RWPE2 (cell line): ENCODE measurements around the gene UROC1.
A peak's percentile ranks its signal among the peaks of the same experiment; 100 is the strongest.

Experiments used
- ATAC-seq: fragments of 200-7000 bp; cut with Tn5 transposase; 3 replicates; pipeline ENCODE4 v1.9.1; 2021; ENCODE audit warnings: low read depth
- DNase-seq: peaks from one replicate; pipeline ENCODE4 v3.0.0-alpha.2; 2020; ENCODE audit warnings: low spot score
- H3K27ac ChIP-seq: fragments of 450-650 bp; 2 replicates; pipeline ENCODE4 v1.5.1; 2017; ENCODE audit warnings: mild to moderate bottlenecking; ENCODE audit not compliant: poor library complexity, severe bottlenecking
- H3K27me3 ChIP-seq: fragments of 250-450 bp; sonication (Bioruptor Pico); 2 replicates; pipeline ENCODE4 v1.5.1; 2021; ENCODE audit warnings: mild to moderate bottlenecking, moderate library complexity; ENCODE audit not compliant: insufficient read depth, poor library complexity, severe bottlenecking
- H3K36me3 ChIP-seq: fragments of 250-450 bp; sonication (Bioruptor Pico); 2 replicates; pipeline ENCODE4 v1.5.1; 2020; ENCODE audit warnings: low read depth, mild to moderate bottlenecking, moderate library complexity
- H3K4me1 ChIP-seq: fragments of 250-450 bp; sonication (Bioruptor Pico); 2 replicates; pipeline ENCODE4 v1.5.1; 2021; ENCODE audit warnings: mild to moderate bottlenecking, moderate library complexity; ENCODE audit not compliant: insufficient read depth, poor library complexity, severe bottlenecking
- H3K4me3 ChIP-seq: fragments of 250-450 bp; sonication (Bioruptor Pico); 2 replicates; pipeline ENCODE4 v1.5.1; 2021; ENCODE audit warnings: mild to moderate bottlenecking, moderate library complexity; ENCODE audit not compliant: severe bottlenecking
- H3K9me3 ChIP-seq: fragments of 250-450 bp; sonication (Bioruptor Pico); 2 replicates; pipeline ENCODE4 v1.5.1; 2021; ENCODE audit warnings: mild to moderate bottlenecking, moderate library complexity; ENCODE audit not compliant: severe bottlenecking
- CTCF ChIP-seq: fragments of 450-650 bp; IDR thresholded peaks from one replicate; pipeline ENCODE4 v1.5.1; 2017; ENCODE audit warnings: mild to moderate bottlenecking, moderate library complexity; ENCODE audit not compliant: poor library complexity, severe bottlenecking

Gene UROC1

GRCh38 chr3:126461450-126462070, 56.0 kb downstream of the UROC1 start:
- peaks cover 94% of the 10 kb centered on the region for H3K36me3 ChIP-seq

GRCh38 chr3:126460381-126460780, 57.2 kb downstream of the UROC1 start:
- Histone ChIP-seq H3K27me3 (no peaks in the 10 kb centered on the region), H3K4me3 (no peak overlapping the region), H3K4me1 (no peaks in the 10 kb centered on the region), H3K36me3 (peaks cover 85% of the 10 kb centered on the region), H3K27ac (no peak overlapping the region), H3K9me3 (no peaks in the 10 kb centered on the region)
- ATAC-seq (no peak), DNase-seq (peak; percentile 26)
- TF ChIP-seq CTCF, result no peak

More at GRCh38 chr3:126461450-126462070, 56.0 kb downstream of the UROC1 start:
- Histone ChIP-seq H3K4me3 (no peak overlapping the region), H3K4me1 (no peaks in the 10 kb centered on the region), H3K27me3 (no peaks in the 10 kb centered on the region), H3K27ac (no peak overlapping the region), H3K9me3 (no peaks in the 10 kb centered on the region)
- TF ChIP-seq CTCF, result no peak
- DNase-seq, result peak; percentile 23
- no peak for ATAC-seq

- Histone ChIP-seq H3K9me3 (no peaks in the 10 kb centered on the region), H3K4me3 (no peak overlapping the region), H3K27me3 (no peaks in the 10 kb centered on the region), H3K4me1 (no peaks in the 10 kb centered on the region), H3K36me3 (peaks cover 85% of the 10 kb centered on the region), H3K27ac (no peak overlapping the region)
- DNase-seq, result peak; percentile 6
- ATAC-seq, result no peak
- no peak for TF ChIP-seq CTCF
These were observed 57.8 kb downstream of the UROC1 start for GRCh38 chr3:126459763-126460127.

- no peak overlapping the region for H3K27ac ChIP-seq
- H3K27me3 ChIP-seq, result no peaks in the 10 kb centered on the region
- DNase-seq (peak; percentile 12), ATAC-seq (no peak)
- no peaks in the 10 kb centered on the region for H3K9me3 ChIP-seq
- H3K36me3 ChIP-seq, result peaks cover 85% of the 10 kb centered on the region
- H3K4me3 ChIP-seq, result no peak overlapping the region
- no peaks in the 10 kb centered on the region for H3K4me1 ChIP-seq
- TF ChIP-seq CTCF, result no peak
These were observed 58.3 kb downstream of the UROC1 start for GRCh38 chr3:126459111-126459762.
